ENCODE results near the gene SCG3. TPM values are rescaled to one million over a fixed set of nuclear protein-coding genes. Genes with fewer than 3 reads are reported as not detected.

SCG3 gene
- total and polyA plus RNA-seq, 2 of the 4 experiments (the other 2 are of a cell fraction) = 0.02 TPM; not detected in 1

- CTCF ChIA-PET = interaction anchor here (0.8 kb wide), 1 partner anchor 52 kb away, joined by 3 read pairs; no protein-coding TSS in a partner anchor
- in situ Hi-C loops (cut with MboI; ENCODE audit: low sequenced_read_pairs) = no loop called here
- no TSS peak for BruUV-seq (replicated peaks)
Observed at GRCh38 chr15:51702710-51703109, 21.4 kb downstream of the SCG3 start.

More at GRCh38 chr15:51702710-51703109, 21.4 kb downstream of the SCG3 start:
- dilution Hi-C loops (cut with HindIII; ENCODE audit: low sequenced_read_pairs, unreplicated experiment) (no loop called here), intact Hi-C loops (cut with micrococcal nuclease) (no loop called here)
- Histone ChIP-seq H3K56ac (ENCODE audit: extremely low read depth, insufficient read depth, low read length) (no peak overlapping the region), H3K9me3 (ENCODE audit: control insufficient read depth, insufficient read depth, low read length) (no peaks in the 10 kb centered on the region), H2AK5ac (ENCODE audit: low read depth, low read length) (no peak overlapping the region), H3K9me1 (ENCODE audit: insufficient read depth, low read length) (no peaks in the 10 kb centered on the region; the same call in 1 of the 2 replicates), H4K8ac (ENCODE audit: low read depth in 2 of 2, low read length in 2 of 2) (no peak overlapping the region), H4K5ac (ENCODE audit: low read depth, low read length) (no peak overlapping the region), H3K4ac (ENCODE audit: low read depth, low read length) (no peak overlapping the region), H3K9ac (ENCODE audit: low read depth, low read length) (no peak overlapping the region), H3K4me1 (ENCODE audit: control insufficient read depth, insufficient read depth, low read length) (no peaks in the 10 kb centered on the region), H3K4me2 (ENCODE audit: low read depth, low read length) (no peak overlapping the region), H4K91ac (ENCODE audit: insufficient read depth, low read depth, low read length) (no peak overlapping the region), H3K79me1 (ENCODE audit: low read depth in 1 of 2, low read length in 2 of 2) (no peaks in the 10 kb centered on the region), H2BK15ac (ENCODE audit: low read depth, low read length) (no peak overlapping the region), H3K36me3 (ENCODE audit: control insufficient read depth, insufficient read depth, low read length) (no peaks in the 10 kb centered on the region), H2BK5ac (ENCODE audit: low read depth, low read length, poor library complexity, severe bottlenecking) (no peak overlapping the region), H2BK20ac (ENCODE audit: low read depth, low read length) (no peak overlapping the region), H3K14ac (replicated peaks; ENCODE audit: low read depth, low read length) (no peak overlapping the region), H2AK9ac (replicated peaks; ENCODE audit: low read depth, low read length, poor library complexity) (no peak overlapping the region), H3K4me3 (ENCODE audit: insufficient read depth, low read depth, low read length) (no peak overlapping the region), H2BK120ac (ENCODE audit: low read depth, low read length) (no peak overlapping the region), H3K23ac (ENCODE audit: low read depth, low read length) (no peak overlapping the region), H2AFZ (replicated peaks; ENCODE audit: low read length, poor library complexity) (no peak overlapping the region), H3K18ac (ENCODE audit: low read depth, low read length) (no peak overlapping the region), H3K27me3 (ENCODE audit: control insufficient read depth, insufficient read depth, low read length) (peaks cover 18% of the 10 kb centered on the region), H4K20me1 (ENCODE audit: insufficient read depth, low read length) (no peaks in the 10 kb centered on the region), H3K27ac (ENCODE audit: insufficient read depth, low read length) (no peak overlapping the region)
- TF ChIP-seq RFX5 (IDR thresholded peaks at IDR 0.05; ENCODE audit: low read depth, low read length) (no peak), RAD21 (IDR thresholded peaks at IDR 0.05; ENCODE audit: low read length) (no peak), MXI1 (IDR thresholded peaks at IDR 0.05; ENCODE audit: borderline replicate concordance, low read depth, low read length) (no peak), SMC3 (IDR thresholded peaks at IDR 0.05; ENCODE audit: low read depth, low read length) (no peak)
- no peak for DNase-seq
- POLR2A ChIA-PET (ENCODE audit: unreplicated experiment) = no interaction called here
- ATAC-seq (ENCODE audit: low read depth) = no peak
- WGBS, 2 experiments (ENCODE audit: extremely low coverage in 2 of 2, insufficient read length in 1 of 2) = no CpG with 5 or more reads among the region's 1 CpG
